Muscle of arm (tissue), 12 donors: ENCODE measurements around the gene TXNDC11. TPM values are rescaled to one million over a fixed set of nuclear protein-coding genes. Genes with fewer than 3 reads are reported as not detected.

Experiments
- DNase-seq: peaks from one replicate; pipeline ENCODE4 v3.0.0-alpha.2; 2013
- polyA plus RNA-seq, 12 donors: library from polyadenylated mRNA; unstranded; fragments of 120-200 nt; gene quantifications; one replicate each; pipeline ENCODE4 v1.2.1, GENCODE V29; 2013; ENCODE audit not compliant: insufficient read length in 12 of 12

TXNDC11 gene
- polyA plus RNA-seq, 12 donors = 12.4 to 28.6 (median 21.7) TPM; not detected in 1

- no peak for DNase-seq
Measured at GRCh38 chr16:11675561-11676511, 66.8 kb downstream of the TXNDC11 start.

- no peak for DNase-seq
Measured at GRCh38 chr16:11674818-11675560, 67.7 kb downstream of the TXNDC11 start.

- no peak for DNase-seq
Measured at GRCh38 chr16:11674001-11674817, 68.4 kb downstream of the TXNDC11 start.

GRCh38 chr16:11673091-11674000, 69.3 kb downstream of the TXNDC11 start:
- DNase-seq = no peak

- no peak for DNase-seq
Measured at GRCh38 chr16:11672206-11673090, 70.2 kb downstream of the TXNDC11 start.

- DNase-seq = no peak
Measured at GRCh38 chr16:11671676-11672075, 71.0 kb downstream of the TXNDC11 start.

GRCh38 chr16:11671271-11671670, 71.4 kb downstream of the TXNDC11 start:
- DNase-seq = no peak

GRCh38 chr16:11670171-11671131, 72.2 kb downstream of the TXNDC11 start:
- DNase-seq = no peak

- no peak for DNase-seq
Measured at GRCh38 chr16:11669380-11670146, 73.1 kb downstream of the TXNDC11 start.

GRCh38 chr16:11668623-11669379, 73.9 kb downstream of the TXNDC11 start:
- no peak for DNase-seq

GRCh38 chr16:11667824-11668622, 74.6 kb downstream of the TXNDC11 start, which contains the start of gene SNN:
SNN (plus strand) TSS chr16:11668455; CDS start chr16:11676060, 7,605 bp downstream.
- peak; percentile 85 for DNase-seq

GRCh38 chr16:11667221-11667823, 75.3 kb downstream of the TXNDC11 start:
- DNase-seq = no peak

- DNase-seq = no peak
Measured at GRCh38 chr16:11666103-11667055, 76.3 kb downstream of the TXNDC11 start.

- DNase-seq = no peak
Measured at GRCh38 chr16:11665071-11665491, 77.6 kb downstream of the TXNDC11 start.
